Measurements from ENCODE around the gene KIRREL1.

KIRREL1 gene

GRCh38 chr1:158046715-158047510 is 53.5 kb downstream of the KIRREL1 start:
- no peak for DNase-seq (ENCODE audit: low read depth)
- TF ChIP-seq CTCF (IDR thresholded peaks at IDR 0.05; ENCODE audit: insufficient read depth, low read depth, low read length, missing control alignments): no peak
- no peak overlapping the region for H3K4me3 ChIP-seq (ENCODE audit: low read depth, low read length)

- H3K4me3 ChIP-seq (ENCODE audit: low read depth, low read length): no peak overlapping the region
- no peak for TF ChIP-seq CTCF (IDR thresholded peaks at IDR 0.05; ENCODE audit: insufficient read depth, low read depth, low read length, missing control alignments)
- no peak for DNase-seq (ENCODE audit: low read depth)
Measured at GRCh38 chr1:158048371-158049067, 55.1 kb downstream of the KIRREL1 start.

GRCh38 chr1:158049853-158050252 is 56.4 kb downstream of the KIRREL1 start:
- TF ChIP-seq CTCF (IDR thresholded peaks at IDR 0.05; ENCODE audit: insufficient read depth, low read depth, low read length, missing control alignments): no peak
- H3K4me3 ChIP-seq (ENCODE audit: low read depth, low read length): no peak overlapping the region
- no peak for DNase-seq (ENCODE audit: low read depth)

GRCh38 chr1:158053276-158053675 is 59.8 kb downstream of the KIRREL1 start:
- no peak overlapping the region for H3K4me3 ChIP-seq (ENCODE audit: low read depth, low read length)
- TF ChIP-seq CTCF (IDR thresholded peaks at IDR 0.05; ENCODE audit: insufficient read depth, low read depth, low read length, missing control alignments): no peak
- no peak for DNase-seq (ENCODE audit: low read depth)

GRCh38 chr1:158054721-158055120 is 61.3 kb downstream of the KIRREL1 start:
- no peak for DNase-seq (ENCODE audit: low read depth)
- H3K4me3 ChIP-seq (ENCODE audit: low read depth, low read length): no peak overlapping the region
- TF ChIP-seq CTCF (IDR thresholded peaks at IDR 0.05; ENCODE audit: insufficient read depth, low read depth, low read length, missing control alignments): no peak

GRCh38 chr1:158055854-158056253 is 62.4 kb downstream of the KIRREL1 start:
- no peak for TF ChIP-seq CTCF (IDR thresholded peaks at IDR 0.05; ENCODE audit: insufficient read depth, low read depth, low read length, missing control alignments)
- DNase-seq (ENCODE audit: low read depth): no peak

More at GRCh38 chr1:158055854-158056253, 62.4 kb downstream of the KIRREL1 start:
- H3K4me3 ChIP-seq (ENCODE audit: low read depth, low read length): no peak overlapping the region

Data from GM12865 (cell line).